Thoracic aorta (tissue), 2 donors: ENCODE data around the gene FASN. TPM values are rescaled to one million over a fixed set of nuclear protein-coding genes. Genes with fewer than 3 reads are reported as not detected.

ENCODE experiments used
- ATAC-seq: fragments of 150-250 bp; one replicate; pipeline ENCODE4 v1.8.0; 2017; ENCODE audit warnings: low read depth; ENCODE audit not compliant: insufficient number of reproducible peaks, low FRiP score
- DNase-seq: peaks from one replicate; pipeline ENCODE4 v3.0.0-alpha.2; 2020; ENCODE audit warnings: low spot score
- H3K27ac ChIP-seq, 2 donors: fragments of 200-600 bp; sonication (generic); 1 replicate in 1 of 2; 2 replicates in 1 of 2; pipeline ENCODE4 v1.5.1; 2016; ENCODE audit warnings: mild to moderate bottlenecking in 2 of 2, moderate library complexity in 2 of 2
- H3K27me3 ChIP-seq: fragments of 200-600 bp; sonication (generic); replicated peaks from 2 replicates; pipeline ENCODE4 v1.6.0; 2016; ENCODE audit warnings: mild to moderate bottlenecking; ENCODE audit not compliant: insufficient read depth
- H3K36me3 ChIP-seq: fragments of 200-600 bp; sonication (generic); one replicate; pipeline ENCODE4 v1.5.1; 2016
- H3K4me1 ChIP-seq, 2 donors: fragments of 200-600 bp; sonication (generic); 1 replicate in 1 of 2; 2 replicates in 1 of 2; pipeline versions ENCODE4 v1.5.1 to v1.6.0; 2016; ENCODE audit warnings: low read depth in 2 of 2, mild to moderate bottlenecking in 1 of 2; ENCODE audit not compliant: control insufficient read depth in 1 of 2
- H3K4me3 ChIP-seq: fragments of 200-600 bp; sonication (generic); 2 replicates; pipeline ENCODE4 v1.5.1; 2016; ENCODE audit warnings: mild to moderate bottlenecking
- H3K9me3 ChIP-seq: fragments of 200-600 bp; sonication (generic); 2 replicates; pipeline ENCODE4 v1.5.1; 2016
- total RNA-seq, 2 donors: library from RNA; depleted of rRNA; stranded (reverse); fragments of >200 nt; gene quantifications; one replicate each; pipeline versions ENCODE4 v1.1.0 to v1.2.3, GENCODE V29; 2016
- TF ChIP-seq, protein P1 (sequence below): fragments of 200-600 bp; sonication (generic); IDR thresholded peaks from one replicate; pipeline ENCODE4 v1.5.1; 2019; ENCODE audit warnings: antibody characterized with exemption

Gene FASN
- total RNA-seq, 2 donors from 2014 or later, result 49.6 to 50.9 TPM

DNA sequence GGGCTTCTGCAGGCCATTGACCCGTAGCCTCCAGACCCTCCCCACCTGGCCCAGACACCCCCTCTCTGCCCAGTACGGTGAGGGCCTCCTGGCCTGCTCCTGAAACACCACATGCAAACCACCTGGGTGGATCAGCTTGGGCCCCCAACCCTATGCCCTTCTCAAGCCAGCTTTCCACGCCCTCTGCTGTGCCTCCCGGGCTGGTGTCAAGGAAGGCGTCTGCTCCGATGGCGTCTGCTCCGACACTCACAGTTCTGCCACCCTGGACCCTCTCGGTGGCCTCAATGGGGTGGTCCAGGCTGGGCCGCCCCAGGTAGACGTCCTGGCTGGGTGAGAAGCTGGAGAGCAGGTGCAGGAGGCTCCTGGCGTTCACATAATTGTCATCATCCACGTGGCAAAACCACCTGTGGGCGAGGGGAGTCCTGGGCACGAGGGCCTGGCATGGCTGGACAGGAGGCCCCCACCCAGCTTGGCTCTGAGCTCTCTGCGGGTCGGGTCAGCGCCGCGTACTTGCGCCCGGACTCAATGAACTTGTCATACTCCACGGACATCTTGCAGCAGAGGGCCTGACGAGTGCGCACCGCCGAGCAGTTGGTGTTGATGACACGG is 47.8 kb downstream of the FASN start:
- no peak overlapping the region for H3K27ac ChIP-seq
- H3K9me3 ChIP-seq, result no peaks in the 10 kb centered on the region
- DNase-seq, result no peak
- no peak for ATAC-seq
- no peaks in the 10 kb centered on the region for H3K27me3 ChIP-seq
- TF ChIP-seq, protein P1, sequence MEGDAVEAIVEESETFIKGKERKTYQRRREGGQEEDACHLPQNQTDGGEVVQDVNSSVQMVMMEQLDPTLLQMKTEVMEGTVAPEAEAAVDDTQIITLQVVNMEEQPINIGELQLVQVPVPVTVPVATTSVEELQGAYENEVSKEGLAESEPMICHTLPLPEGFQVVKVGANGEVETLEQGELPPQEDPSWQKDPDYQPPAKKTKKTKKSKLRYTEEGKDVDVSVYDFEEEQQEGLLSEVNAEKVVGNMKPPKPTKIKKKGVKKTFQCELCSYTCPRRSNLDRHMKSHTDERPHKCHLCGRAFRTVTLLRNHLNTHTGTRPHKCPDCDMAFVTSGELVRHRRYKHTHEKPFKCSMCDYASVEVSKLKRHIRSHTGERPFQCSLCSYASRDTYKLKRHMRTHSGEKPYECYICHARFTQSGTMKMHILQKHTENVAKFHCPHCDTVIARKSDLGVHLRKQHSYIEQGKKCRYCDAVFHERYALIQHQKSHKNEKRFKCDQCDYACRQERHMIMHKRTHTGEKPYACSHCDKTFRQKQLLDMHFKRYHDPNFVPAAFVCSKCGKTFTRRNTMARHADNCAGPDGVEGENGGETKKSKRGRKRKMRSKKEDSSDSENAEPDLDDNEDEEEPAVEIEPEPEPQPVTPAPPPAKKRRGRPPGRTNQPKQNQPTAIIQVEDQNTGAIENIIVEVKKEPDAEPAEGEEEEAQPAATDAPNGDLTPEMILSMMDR, result no peak
- H3K36me3 ChIP-seq, result peaks cover 25% of the 10 kb centered on the region
- peak overlapping the region; percentile 82 for H3K4me3 ChIP-seq
- H3K4me1 ChIP-seq, result peaks cover 9 to 38% of the 10 kb centered on the region in 2 donors

DNA sequence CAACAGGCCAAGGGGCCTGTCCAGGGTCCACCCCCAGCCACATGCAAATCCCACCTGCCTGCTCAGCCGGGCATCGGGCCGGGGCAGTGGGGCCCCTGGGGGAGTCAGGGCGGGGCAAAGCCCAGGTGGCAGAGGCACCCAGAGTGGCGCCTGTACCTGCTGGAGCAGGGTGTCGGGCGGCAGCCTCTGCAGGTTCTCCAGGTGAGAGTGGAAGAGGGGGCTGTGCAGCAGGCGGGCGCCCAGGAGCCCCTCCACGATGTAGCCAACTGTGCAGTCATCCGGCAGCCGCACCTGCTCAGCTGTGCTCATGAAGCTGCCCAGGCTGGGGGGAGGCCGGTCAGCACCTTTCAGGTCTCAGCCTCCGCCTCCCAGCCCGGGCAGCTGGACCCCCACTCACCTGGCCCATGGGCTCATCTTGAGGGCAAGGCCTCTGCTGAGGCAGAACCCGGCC is 48.5 kb downstream of the FASN start:
- H3K4me3 ChIP-seq, result no peak overlapping the region
- no peak for DNase-seq
- ATAC-seq, result no peak
- TF ChIP-seq, protein P1, result no peak
- peaks cover 20% of the 10 kb centered on the region for H3K36me3 ChIP-seq
- no peaks in the 10 kb centered on the region for H3K9me3 ChIP-seq
- H3K27ac ChIP-seq, result no peak overlapping the region
- no peaks in the 10 kb centered on the region for H3K27me3 ChIP-seq
- H3K4me1 ChIP-seq, result peaks cover 9 to 38% of the 10 kb centered on the region in 2 donors

DNA sequence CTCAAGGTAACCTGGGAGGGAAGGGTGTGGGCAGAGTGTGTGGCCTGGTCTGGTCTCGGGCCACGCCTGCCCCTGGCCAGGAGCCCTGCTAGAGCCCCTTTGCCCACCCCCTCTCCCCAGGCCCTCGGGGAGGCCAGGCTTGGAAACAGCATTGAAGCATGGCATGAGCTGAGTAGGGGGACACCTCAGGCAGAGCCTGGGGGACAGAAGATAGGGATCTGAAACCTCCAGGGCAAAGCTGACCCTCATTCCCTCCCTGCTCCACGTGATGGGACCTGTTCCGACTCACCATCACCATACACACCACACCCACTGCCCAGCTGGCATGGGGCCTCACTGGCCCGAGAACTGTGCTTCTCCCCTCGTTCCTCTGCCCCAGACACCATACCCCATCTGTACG is 48.9 kb downstream of the FASN start:
- no peak overlapping the region for H3K4me3 ChIP-seq
- no peak for ATAC-seq
- H3K4me1 ChIP-seq, result peaks cover 9 to 38% of the 10 kb centered on the region in 2 donors
- H3K36me3 ChIP-seq, result peaks cover 15% of the 10 kb centered on the region
- no peaks in the 10 kb centered on the region for H3K27me3 ChIP-seq
- no peaks in the 10 kb centered on the region for H3K9me3 ChIP-seq
- H3K27ac ChIP-seq, result no peak overlapping the region
- TF ChIP-seq, protein P1, result no peak
- DNase-seq, result no peak

DNA sequence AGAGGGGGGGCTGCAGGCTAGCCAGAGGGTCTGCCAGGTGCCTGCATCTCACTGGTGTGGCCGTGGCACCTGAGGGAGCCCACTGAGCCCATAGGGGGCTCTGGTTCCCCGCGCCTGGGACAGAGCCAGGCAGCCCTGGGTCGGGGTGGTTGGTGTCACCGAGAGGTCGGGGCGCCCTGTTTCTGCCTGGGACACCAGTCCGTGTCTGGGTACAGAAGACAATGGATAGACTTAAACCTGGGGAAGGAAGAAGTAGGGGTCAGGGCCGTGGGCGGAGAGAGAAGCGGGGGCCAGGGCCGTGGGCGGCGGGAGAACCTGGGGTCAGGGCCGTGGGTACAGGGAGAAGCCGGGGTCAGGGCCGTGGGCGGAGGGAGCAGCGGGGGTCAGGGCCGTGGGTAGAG is 49.5 kb downstream of the FASN start:
- H3K27me3 ChIP-seq, result no peaks in the 10 kb centered on the region
- H3K4me3 ChIP-seq, result no peak overlapping the region
- H3K27ac ChIP-seq, result no peak overlapping the region
- peaks cover 9 to 33% of the 10 kb centered on the region in 2 donors for H3K4me1 ChIP-seq
- TF ChIP-seq, protein P1, result no peak
- H3K36me3 ChIP-seq, result peaks cover 10% of the 10 kb centered on the region
- H3K9me3 ChIP-seq, result no peaks in the 10 kb centered on the region
- ATAC-seq (no peak), DNase-seq (no peak)

DNA sequence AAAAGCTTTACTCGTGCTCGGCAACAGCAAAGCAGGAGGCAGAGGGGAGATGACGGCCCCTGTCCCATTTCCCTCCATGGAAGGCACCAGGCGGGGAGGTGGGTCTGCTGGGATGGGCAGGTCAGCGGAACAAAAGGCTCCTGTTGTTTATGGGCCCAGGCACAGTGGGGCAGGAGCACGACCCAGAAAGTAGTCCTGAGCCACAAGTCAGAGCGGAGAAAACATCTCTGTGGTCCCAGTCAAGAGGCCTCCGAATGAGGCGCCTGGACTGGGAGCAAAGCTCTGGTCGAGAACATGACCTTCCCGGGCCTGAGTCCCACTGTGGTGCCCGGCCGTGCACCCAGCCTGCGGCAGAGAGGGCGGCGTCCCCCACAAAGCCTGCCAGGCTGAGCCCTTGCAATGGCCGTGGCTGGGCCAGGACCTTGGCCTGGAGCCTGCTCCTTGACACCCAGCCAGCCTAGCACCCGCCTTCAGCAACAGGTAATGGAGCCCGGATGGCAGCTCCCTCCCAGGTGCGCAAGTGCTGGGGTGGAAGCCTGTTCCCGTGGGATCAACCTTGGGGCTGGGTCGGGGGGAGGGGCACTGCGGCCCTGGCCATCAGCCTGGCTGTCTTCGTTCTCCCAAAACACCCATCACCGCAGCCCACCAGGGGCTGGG is 50.0 kb downstream of the FASN start:
- H3K9me3 ChIP-seq, result no peaks in the 10 kb centered on the region
- H3K4me3 ChIP-seq, result no peak overlapping the region

More for the DNA sequence above, 50.0 kb downstream of the FASN start:
- Histone ChIP-seq H3K27ac (no peak overlapping the region), H3K4me1 (peaks cover 8 to 28% of the 10 kb centered on the region in 2 donors), H3K27me3 (no peaks in the 10 kb centered on the region), H3K36me3 (peaks cover 10% of the 10 kb centered on the region)
- DNase-seq (no peak), ATAC-seq (no peak)
- TF ChIP-seq, protein P1, result no peak
